Activated CD8-positive, alpha-beta memory T cell treated with anti-CD3 and anti-CD28 coated beads for 4 hours (primary cell): ENCODE results near the gene C11orf24.
"Not testable (repeated sequence)": the region's sequence is repeated elsewhere in the genome, so short reads cannot be mapped to it uniquely, and the experiment has no call there.

Source experiments
- DNase-seq, 2 donors: peaks; one replicate each; pipeline ENCODE4 v3.0.0-alpha.2; 2020; ENCODE audit warnings: low read depth in 2 of 2

Gene C11orf24

GRCh38 chr11:68299517-68299879, 27.7 kb upstream of the C11orf24 start:
- not testable (repeated sequence) for DNase-seq

GRCh38 chr11:68298659-68299516, 27.1 kb upstream of the C11orf24 start:
- no peak for DNase-seq

- DNase-seq, result peak; percentile 38 to 40
Measured at GRCh38 chr11:68297812-68298658, 26.3 kb upstream of the C11orf24 start.

GRCh38 chr11:68297494-68297811, 25.7 kb upstream of the C11orf24 start:
- no peak for DNase-seq

- no peak for DNase-seq
Measured at GRCh38 chr11:68297052-68297378, 25.2 kb upstream of the C11orf24 start.

- no peak for DNase-seq
Measured at GRCh38 chr11:68296344-68297051, 24.7 kb upstream of the C11orf24 start.

- no peak for DNase-seq
Measured at GRCh38 chr11:68295940-68296339, 24.2 kb upstream of the C11orf24 start.

- DNase-seq, result no peak
Measured at GRCh38 chr11:68295271-68295670, 23.5 kb upstream of the C11orf24 start.

- no peak for DNase-seq
Measured at GRCh38 chr11:68293708-68294107, 21.9 kb upstream of the C11orf24 start.

- DNase-seq, result no peak
Measured at GRCh38 chr11:68289456-68289855, 17.7 kb upstream of the C11orf24 start.

- DNase-seq, result no peak
Measured at GRCh38 chr11:68287419-68287818, 15.6 kb upstream of the C11orf24 start.

- DNase-seq, result not testable (repeated sequence)
Measured at GRCh38 chr11:68284588-68284987, 12.8 kb upstream of the C11orf24 start.

GRCh38 chr11:68282861-68283230, 11.1 kb upstream of the C11orf24 start:
- no peak for DNase-seq

GRCh38 chr11:68282141-68282860, 10.5 kb upstream of the C11orf24 start:
- peak in 1 of 2 donors; percentile 13 for DNase-seq

GRCh38 chr11:68279676-68280075, 7.9 kb upstream of the C11orf24 start:
- DNase-seq, result no peak

- no peak for DNase-seq
Measured at GRCh38 chr11:68276861-68277260, 5.1 kb upstream of the C11orf24 start.

GRCh38 chr11:68275721-68276507, 4.1 kb upstream of the C11orf24 start:
- no peak for DNase-seq

GRCh38 chr11:68274306-68274705, 2.5 kb upstream of the C11orf24 start:
- no peak for DNase-seq

GRCh38 chr11:68273026-68273738, 1.4 kb upstream of the C11orf24 start:
- DNase-seq, result no peak

GRCh38 chr11:68271023-68271780, 571 bp downstream of the C11orf24 start:
- DNase-seq, result peak in 1 of 2 donors; percentile 17
